Progenitor cell of endocrine pancreas (in vitro differentiated cells): ENCODE data around the gene ERBB4. TPM values are rescaled to one million over a fixed set of nuclear protein-coding genes. Genes with fewer than 3 reads are reported as not detected.

Experiments
- DNase-seq: peaks from one replicate; pipeline ENCODE4 v3.0.0; 2021; ENCODE audit warnings: low spot score; ENCODE audit not compliant: unreplicated experiment
- H3K27ac Mint-ChIP-seq: 2 replicates; pipeline ENCODE4 v1.8.0; 2021; ENCODE audit warnings: mild to moderate bottlenecking, moderate library complexity, mixed read lengths
- H3K27me3 Mint-ChIP-seq: 2 replicates; pipeline ENCODE4 v1.8.0; 2021; ENCODE audit warnings: mixed read lengths
- H3K36me3 Mint-ChIP-seq: 2 replicates; pipeline ENCODE4 v1.8.0; 2022; ENCODE audit warnings: mixed read lengths; ENCODE audit not compliant: insufficient read depth
- H3K4me1 Mint-ChIP-seq: 2 replicates; pipeline ENCODE4 v1.8.0; 2021; ENCODE audit warnings: low read depth, mixed read lengths
- H3K4me3 Mint-ChIP-seq: 2 replicates; pipeline ENCODE4 v1.8.0; 2021; ENCODE audit warnings: low read depth, mild to moderate bottlenecking, moderate library complexity, mixed read lengths
- H3K9me3 Mint-ChIP-seq: 2 replicates; pipeline ENCODE4 v1.8.0; 2021; ENCODE audit warnings: low read depth, mixed read lengths
- total RNA-seq: library from RNA; stranded (reverse); gene quantifications from 2 replicates; pipeline ENCODE4 v1.2.1, GENCODE V29; 2021
- TF ChIP-seq, protein P1 (sequence below): fragments of 200-600 bp; sonication (generic); IDR thresholded peaks from one replicate; pipeline ENCODE4 v1.5.0; 2021; ENCODE audit warnings: antibody characterized with exemption, mild to moderate bottlenecking; ENCODE audit not compliant: unreplicated experiment

The ERBB4 gene
- total RNA-seq, 1 donor from 2014 or later = 43.8 TPM

DNA sequence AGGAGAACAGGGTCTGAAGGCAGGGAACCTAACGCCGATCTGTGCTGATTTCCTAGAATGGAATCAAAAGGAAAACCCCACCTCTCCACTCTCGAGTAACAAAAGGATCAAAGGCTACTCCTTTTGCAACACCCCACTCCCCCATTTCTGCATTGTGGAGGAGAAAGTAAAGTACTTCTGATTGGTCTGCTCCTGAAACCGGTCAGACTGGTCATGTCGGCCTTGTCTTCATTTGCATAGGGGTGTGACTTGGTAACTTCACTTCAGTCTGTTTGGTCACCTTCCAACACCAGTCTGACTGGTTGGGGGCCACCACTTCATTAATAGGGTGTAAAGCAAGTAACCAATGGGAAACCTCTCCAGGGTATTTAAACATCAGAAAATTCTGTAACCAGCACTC lies 771.9 kb downstream of the ERBB4 start:
- Mint-ChIP-seq H3K4me3 (no peak overlapping the region), H3K27me3 (no peaks in the 10 kb centered on the region), H3K4me1 (no peaks in the 10 kb centered on the region), H3K27ac (peak overlapping the region; percentile 51), H3K36me3 (peaks cover 13% of the 10 kb centered on the region), H3K9me3 (peaks cover 18% of the 10 kb centered on the region)
- no peak for DNase-seq
- TF ChIP-seq, protein P1, sequence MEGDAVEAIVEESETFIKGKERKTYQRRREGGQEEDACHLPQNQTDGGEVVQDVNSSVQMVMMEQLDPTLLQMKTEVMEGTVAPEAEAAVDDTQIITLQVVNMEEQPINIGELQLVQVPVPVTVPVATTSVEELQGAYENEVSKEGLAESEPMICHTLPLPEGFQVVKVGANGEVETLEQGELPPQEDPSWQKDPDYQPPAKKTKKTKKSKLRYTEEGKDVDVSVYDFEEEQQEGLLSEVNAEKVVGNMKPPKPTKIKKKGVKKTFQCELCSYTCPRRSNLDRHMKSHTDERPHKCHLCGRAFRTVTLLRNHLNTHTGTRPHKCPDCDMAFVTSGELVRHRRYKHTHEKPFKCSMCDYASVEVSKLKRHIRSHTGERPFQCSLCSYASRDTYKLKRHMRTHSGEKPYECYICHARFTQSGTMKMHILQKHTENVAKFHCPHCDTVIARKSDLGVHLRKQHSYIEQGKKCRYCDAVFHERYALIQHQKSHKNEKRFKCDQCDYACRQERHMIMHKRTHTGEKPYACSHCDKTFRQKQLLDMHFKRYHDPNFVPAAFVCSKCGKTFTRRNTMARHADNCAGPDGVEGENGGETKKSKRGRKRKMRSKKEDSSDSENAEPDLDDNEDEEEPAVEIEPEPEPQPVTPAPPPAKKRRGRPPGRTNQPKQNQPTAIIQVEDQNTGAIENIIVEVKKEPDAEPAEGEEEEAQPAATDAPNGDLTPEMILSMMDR = no peak

DNA sequence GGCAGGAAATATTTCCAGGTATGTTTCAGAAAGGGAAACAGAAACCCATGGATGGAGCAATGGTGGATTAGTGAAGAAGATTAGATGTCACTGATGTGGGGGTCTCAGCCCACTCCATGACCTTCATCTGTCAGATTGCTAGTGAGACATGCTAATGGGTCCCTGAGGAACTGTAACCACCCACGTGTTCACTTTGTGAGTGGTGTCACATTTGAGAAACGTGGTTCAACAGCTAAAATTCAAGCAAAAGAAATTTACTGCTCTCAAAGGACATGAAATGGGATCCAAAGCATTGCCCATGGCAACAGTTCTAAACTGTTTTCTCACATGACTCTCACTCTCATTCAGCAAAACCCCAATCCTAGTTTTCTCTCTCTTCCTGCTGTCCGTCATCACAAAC lies 776.1 kb downstream of the ERBB4 start:
- H3K27me3 Mint-ChIP-seq = no peaks in the 10 kb centered on the region
- no peaks in the 10 kb centered on the region for H3K4me1 Mint-ChIP-seq
- no peak overlapping the region for H3K4me3 Mint-ChIP-seq
- DNase-seq = no peak
- TF ChIP-seq, protein P1 = no peak
- peaks cover 2% of the 10 kb centered on the region for H3K9me3 Mint-ChIP-seq
- no peak overlapping the region for H3K27ac Mint-ChIP-seq
- peaks cover 3% of the 10 kb centered on the region for H3K36me3 Mint-ChIP-seq

DNA sequence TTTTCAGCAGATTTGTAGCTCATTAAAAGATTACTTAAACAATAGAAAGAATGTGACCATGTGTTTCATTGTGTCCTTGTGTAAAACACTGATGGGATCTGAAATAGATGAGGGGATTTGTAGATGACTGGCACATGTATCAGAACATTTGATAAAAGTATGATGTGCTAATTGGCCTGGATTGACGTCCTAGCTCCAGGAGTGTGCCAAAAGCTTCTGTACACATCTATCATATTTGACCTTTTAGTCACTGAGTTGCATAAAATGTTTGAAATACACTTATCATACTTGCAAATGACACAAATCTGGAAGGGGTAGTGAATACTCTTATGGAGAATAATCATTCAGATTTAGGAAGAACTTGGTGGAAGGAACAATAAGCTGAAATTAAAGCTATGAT lies 778.5 kb downstream of the ERBB4 start:
- TF ChIP-seq, protein P1 = no peak
- Mint-ChIP-seq H3K4me3 (no peak overlapping the region), H3K27ac (no peak overlapping the region), H3K36me3 (peaks cover 1% of the 10 kb centered on the region), H3K9me3 (no peaks in the 10 kb centered on the region), H3K4me1 (no peaks in the 10 kb centered on the region), H3K27me3 (no peaks in the 10 kb centered on the region)
- DNase-seq = no peak

DNA sequence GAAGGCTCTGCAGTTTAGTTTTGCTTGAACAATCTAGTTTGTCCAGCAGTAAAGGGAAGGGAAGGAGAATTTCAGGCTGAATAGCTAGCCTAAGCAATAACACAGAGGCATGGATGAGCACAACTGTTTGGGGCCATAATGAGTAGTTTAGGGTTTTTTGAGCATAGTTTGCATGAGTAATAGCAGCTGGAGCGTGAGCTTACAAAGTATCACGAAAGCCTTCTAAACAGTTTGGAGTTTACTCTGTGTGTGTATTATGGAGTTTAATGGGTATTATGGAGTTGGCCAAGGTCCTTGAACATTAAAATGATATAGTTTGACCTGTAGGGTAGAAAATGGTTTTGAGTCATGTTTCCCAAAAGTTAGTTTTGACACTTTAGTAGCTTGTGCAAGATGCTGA lies 782.3 kb downstream of the ERBB4 start:
- Mint-ChIP-seq H3K36me3 (peaks cover 1% of the 10 kb centered on the region), H3K27me3 (no peaks in the 10 kb centered on the region), H3K4me3 (no peak overlapping the region), H3K27ac (no peak overlapping the region), H3K9me3 (no peaks in the 10 kb centered on the region), H3K4me1 (no peaks in the 10 kb centered on the region)
- TF ChIP-seq, protein P1 = no peak
- DNase-seq = no peak

DNA sequence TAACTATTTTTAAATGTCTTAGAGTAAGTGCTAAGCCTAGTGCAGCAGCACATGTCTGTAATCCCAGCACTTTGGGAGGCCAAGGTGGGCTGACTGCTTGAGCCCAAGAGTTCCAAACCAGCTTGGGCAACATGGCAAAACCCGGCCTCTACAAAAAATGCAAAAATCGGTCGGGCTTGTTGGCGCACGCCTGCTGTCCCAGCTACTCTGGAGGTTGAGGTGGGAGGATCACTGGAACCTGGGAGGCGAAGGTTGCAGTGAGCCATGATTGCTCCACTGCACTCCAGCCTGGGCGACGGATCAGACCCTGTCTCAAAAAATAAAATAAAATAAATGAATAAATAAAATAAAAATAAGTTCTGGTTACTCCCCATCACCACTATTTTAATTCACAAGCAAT lies 783.4 kb downstream of the ERBB4 start:
- Mint-ChIP-seq H3K27me3 (no peaks in the 10 kb centered on the region), H3K36me3 (peaks cover 1% of the 10 kb centered on the region), H3K27ac (no peak overlapping the region), H3K4me1 (no peaks in the 10 kb centered on the region), H3K9me3 (no peaks in the 10 kb centered on the region), H3K4me3 (no peak overlapping the region)
- DNase-seq = no peak
- TF ChIP-seq, protein P1 = no peak
